Hepatocyte (in vitro differentiated cells): ENCODE measurements around the gene ENOPH1.

Experiments
- EZH2 ChIP-seq: fragments of 200-600 bp; sonication (generic); IDR thresholded peaks from 2 replicates; pipeline ENCODE4 v1.6.1; 2016; ENCODE audit warnings: antibody characterized with exemption, mild to moderate bottlenecking, borderline replicate concordance
- TF ChIP-seq, protein P1 (sequence below): fragments of 200-600 bp; sonication (generic); IDR thresholded peaks from 2 replicates; pipeline ENCODE4 v1.5.1; 2016; ENCODE audit warnings: antibody characterized with exemption, mild to moderate bottlenecking; ENCODE audit not compliant: poor library complexity

DNA sequence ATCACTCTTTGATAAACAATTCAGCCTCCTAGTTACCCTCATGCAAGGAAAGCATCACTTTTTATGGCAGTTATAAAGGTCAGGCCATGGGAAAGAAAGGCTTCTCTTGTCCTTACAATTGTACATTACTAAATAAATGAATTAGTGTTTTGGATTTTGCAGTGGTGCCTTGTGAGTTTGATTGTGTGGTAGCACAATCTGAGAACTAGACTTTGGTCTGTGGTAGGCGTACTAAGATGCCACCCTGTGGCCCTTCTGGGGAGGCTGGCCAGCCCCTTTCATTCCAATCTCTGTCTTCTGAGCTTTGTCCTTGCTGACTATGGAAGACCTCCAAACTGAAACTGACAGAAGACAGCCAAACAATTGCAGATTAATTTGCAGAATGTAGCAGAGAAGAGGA lies 42.0 kb upstream of the ENOPH1 start:
- TF ChIP-seq, protein P1, sequence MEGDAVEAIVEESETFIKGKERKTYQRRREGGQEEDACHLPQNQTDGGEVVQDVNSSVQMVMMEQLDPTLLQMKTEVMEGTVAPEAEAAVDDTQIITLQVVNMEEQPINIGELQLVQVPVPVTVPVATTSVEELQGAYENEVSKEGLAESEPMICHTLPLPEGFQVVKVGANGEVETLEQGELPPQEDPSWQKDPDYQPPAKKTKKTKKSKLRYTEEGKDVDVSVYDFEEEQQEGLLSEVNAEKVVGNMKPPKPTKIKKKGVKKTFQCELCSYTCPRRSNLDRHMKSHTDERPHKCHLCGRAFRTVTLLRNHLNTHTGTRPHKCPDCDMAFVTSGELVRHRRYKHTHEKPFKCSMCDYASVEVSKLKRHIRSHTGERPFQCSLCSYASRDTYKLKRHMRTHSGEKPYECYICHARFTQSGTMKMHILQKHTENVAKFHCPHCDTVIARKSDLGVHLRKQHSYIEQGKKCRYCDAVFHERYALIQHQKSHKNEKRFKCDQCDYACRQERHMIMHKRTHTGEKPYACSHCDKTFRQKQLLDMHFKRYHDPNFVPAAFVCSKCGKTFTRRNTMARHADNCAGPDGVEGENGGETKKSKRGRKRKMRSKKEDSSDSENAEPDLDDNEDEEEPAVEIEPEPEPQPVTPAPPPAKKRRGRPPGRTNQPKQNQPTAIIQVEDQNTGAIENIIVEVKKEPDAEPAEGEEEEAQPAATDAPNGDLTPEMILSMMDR, result peak; percentile 16
- TF ChIP-seq EZH2, result no peak
